NOMO-1 treated with DMSO at 0.1 percent for 48 hours (cell line): Measurements from ENCODE around the gene LPCAT3.

ENCODE experiments used
- DNase-seq: peaks from one replicate; lab custom pipeline; 2025; ENCODE audit not compliant: unreplicated experiment; lab: John Stamatoyannopoulos, UW

The LPCAT3 gene

GRCh38 chr12:6941267-6941666 is 77.0 kb downstream of the LPCAT3 start:
- DNase-seq = no peak

GRCh38 chr12:6939191-6939540 is 79.1 kb downstream of the LPCAT3 start:
- DNase-seq = no peak

- DNase-seq = no peak
Measured at GRCh38 chr12:6938353-6939190, 79.7 kb downstream of the LPCAT3 start.

GRCh38 chr12:6937481-6938352 is 80.6 kb downstream of the LPCAT3 start:
- peak; percentile 96 for DNase-seq

GRCh38 chr12:6936636-6937480 is 81.4 kb downstream of the LPCAT3 start:
- DNase-seq = no peak

- DNase-seq = no peak
Measured at GRCh38 chr12:6936194-6936635, 82.1 kb downstream of the LPCAT3 start.

GRCh38 chr12:6935371-6936193 is 82.7 kb downstream of the LPCAT3 start:
- no peak for DNase-seq

- DNase-seq = no peak
Measured at GRCh38 chr12:6934110-6934509, 84.2 kb downstream of the LPCAT3 start.

- no peak for DNase-seq
Measured at GRCh38 chr12:6932766-6933165, 85.5 kb downstream of the LPCAT3 start.

- DNase-seq = no peak
Measured at GRCh38 chr12:6929466-6930452, 88.5 kb downstream of the LPCAT3 start.

- no peak for DNase-seq
Measured at GRCh38 chr12:6928703-6929407, 89.4 kb downstream of the LPCAT3 start.

GRCh38 chr12:6928022-6928702 is 90.1 kb downstream of the LPCAT3 start:
- no peak for DNase-seq

GRCh38 chr12:6927379-6928021 is 90.8 kb downstream of the LPCAT3 start, which contains the start of gene ATN1:
TSS of gene ATN1 (plus strand) at chr12:6927959. CDS start at chr12:6934002, 6,043 bp downstream.
- no peak for DNase-seq
